RWPE2 (cell line): Measurements from ENCODE around the gene GPATCH4.
"Not testable (repeated sequence)": the region's sequence is repeated elsewhere in the genome, so short reads cannot be mapped to it uniquely, and the experiment has no call there.

Experiments
- ATAC-seq: fragments of 200-7000 bp; cut with Tn5 transposase; 3 replicates; pipeline ENCODE4 v1.9.1; 2021; ENCODE audit warnings: low read depth
- DNase-seq: peaks from one replicate; pipeline ENCODE4 v3.0.0-alpha.2; 2020; ENCODE audit warnings: low spot score
- H3K27ac ChIP-seq: fragments of 450-650 bp; 2 replicates; pipeline ENCODE4 v1.5.1; 2017; ENCODE audit warnings: mild to moderate bottlenecking; ENCODE audit not compliant: poor library complexity, severe bottlenecking
- H3K27me3 ChIP-seq: fragments of 250-450 bp; sonication (Bioruptor Pico); 2 replicates; pipeline ENCODE4 v1.5.1; 2021; ENCODE audit warnings: mild to moderate bottlenecking, moderate library complexity; ENCODE audit not compliant: insufficient read depth, poor library complexity, severe bottlenecking
- H3K36me3 ChIP-seq: fragments of 250-450 bp; sonication (Bioruptor Pico); 2 replicates; pipeline ENCODE4 v1.5.1; 2020; ENCODE audit warnings: low read depth, mild to moderate bottlenecking, moderate library complexity
- H3K4me1 ChIP-seq: fragments of 250-450 bp; sonication (Bioruptor Pico); 2 replicates; pipeline ENCODE4 v1.5.1; 2021; ENCODE audit warnings: mild to moderate bottlenecking, moderate library complexity; ENCODE audit not compliant: insufficient read depth, poor library complexity, severe bottlenecking
- H3K4me3 ChIP-seq: fragments of 250-450 bp; sonication (Bioruptor Pico); 2 replicates; pipeline ENCODE4 v1.5.1; 2021; ENCODE audit warnings: mild to moderate bottlenecking, moderate library complexity; ENCODE audit not compliant: severe bottlenecking
- H3K9me3 ChIP-seq: fragments of 250-450 bp; sonication (Bioruptor Pico); 2 replicates; pipeline ENCODE4 v1.5.1; 2021; ENCODE audit warnings: mild to moderate bottlenecking, moderate library complexity; ENCODE audit not compliant: severe bottlenecking
- TF ChIP-seq, protein P1 (sequence below): fragments of 450-650 bp; IDR thresholded peaks from one replicate; pipeline ENCODE4 v1.5.1; 2017; ENCODE audit warnings: mild to moderate bottlenecking, moderate library complexity; ENCODE audit not compliant: poor library complexity, severe bottlenecking

GPATCH4 gene

DNA sequence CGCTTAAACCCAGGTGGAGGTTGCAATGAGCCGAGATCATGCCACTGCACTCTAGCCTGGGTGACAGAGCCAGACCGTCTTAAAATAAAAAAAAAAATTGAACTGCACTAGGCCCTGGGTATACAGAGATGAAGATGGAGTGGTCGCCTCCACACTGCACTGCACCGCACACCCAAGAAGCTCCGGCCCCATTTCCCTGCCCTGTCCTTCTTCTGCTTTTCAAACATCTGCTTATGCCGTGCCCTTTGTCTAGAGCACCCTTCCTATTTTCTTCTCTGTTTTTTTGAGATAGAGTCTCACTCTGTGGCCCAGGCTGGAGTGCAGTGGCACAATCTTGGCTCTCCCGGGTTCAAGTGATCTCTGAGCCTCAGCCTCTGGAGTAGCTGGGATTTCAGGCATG lies 46.3 kb downstream of the GPATCH4 start:
- Histone ChIP-seq H3K27me3 (no peaks in the 10 kb centered on the region), H3K4me1 (peaks cover 6% of the 10 kb centered on the region), H3K4me3 (no peak overlapping the region), H3K27ac (no peak overlapping the region), H3K9me3 (no peaks in the 10 kb centered on the region), H3K36me3 (peaks cover 49% of the 10 kb centered on the region)
- DNase-seq (no peak), ATAC-seq (no peak)
- TF ChIP-seq, protein P1, sequence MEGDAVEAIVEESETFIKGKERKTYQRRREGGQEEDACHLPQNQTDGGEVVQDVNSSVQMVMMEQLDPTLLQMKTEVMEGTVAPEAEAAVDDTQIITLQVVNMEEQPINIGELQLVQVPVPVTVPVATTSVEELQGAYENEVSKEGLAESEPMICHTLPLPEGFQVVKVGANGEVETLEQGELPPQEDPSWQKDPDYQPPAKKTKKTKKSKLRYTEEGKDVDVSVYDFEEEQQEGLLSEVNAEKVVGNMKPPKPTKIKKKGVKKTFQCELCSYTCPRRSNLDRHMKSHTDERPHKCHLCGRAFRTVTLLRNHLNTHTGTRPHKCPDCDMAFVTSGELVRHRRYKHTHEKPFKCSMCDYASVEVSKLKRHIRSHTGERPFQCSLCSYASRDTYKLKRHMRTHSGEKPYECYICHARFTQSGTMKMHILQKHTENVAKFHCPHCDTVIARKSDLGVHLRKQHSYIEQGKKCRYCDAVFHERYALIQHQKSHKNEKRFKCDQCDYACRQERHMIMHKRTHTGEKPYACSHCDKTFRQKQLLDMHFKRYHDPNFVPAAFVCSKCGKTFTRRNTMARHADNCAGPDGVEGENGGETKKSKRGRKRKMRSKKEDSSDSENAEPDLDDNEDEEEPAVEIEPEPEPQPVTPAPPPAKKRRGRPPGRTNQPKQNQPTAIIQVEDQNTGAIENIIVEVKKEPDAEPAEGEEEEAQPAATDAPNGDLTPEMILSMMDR = no peak

DNA sequence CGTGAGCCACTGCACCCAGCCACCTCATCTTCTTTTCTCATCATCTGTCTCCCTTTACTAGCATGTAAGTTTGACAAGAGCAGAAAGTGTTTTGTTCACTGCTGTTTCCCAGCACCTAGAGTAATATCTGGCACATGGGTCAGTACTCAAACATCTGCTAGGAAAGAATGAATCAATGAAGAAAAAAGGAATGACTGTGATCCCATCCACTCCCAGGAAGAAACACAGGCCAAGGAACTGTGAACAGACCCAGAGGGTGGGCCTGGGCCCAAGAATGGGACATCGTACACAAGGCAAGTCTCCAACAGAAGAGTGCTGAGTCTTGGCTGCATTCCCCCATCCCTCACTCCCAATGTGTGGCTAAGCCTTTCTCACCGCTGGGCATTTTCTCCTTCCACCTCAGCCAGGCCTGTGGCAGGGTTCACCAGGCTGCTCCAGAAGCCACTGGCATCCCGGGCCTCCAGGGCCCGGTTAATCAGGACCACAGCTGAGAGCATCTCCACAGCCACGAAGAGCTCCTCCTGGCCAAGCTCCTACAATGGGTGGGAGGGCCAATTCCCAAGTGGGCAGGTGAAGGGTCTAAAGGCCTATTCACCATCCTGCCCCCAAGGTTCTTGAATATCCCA lies 47.3 kb downstream of the GPATCH4 start:
- Histone ChIP-seq H3K4me1 (peaks cover 6% of the 10 kb centered on the region), H3K4me3 (no peak overlapping the region), H3K27me3 (no peaks in the 10 kb centered on the region), H3K27ac (no peak overlapping the region), H3K36me3 (peaks cover 51% of the 10 kb centered on the region), H3K9me3 (no peaks in the 10 kb centered on the region)
- TF ChIP-seq, protein P1 = no peak
- DNase-seq (no peak), ATAC-seq (no peak)

DNA sequence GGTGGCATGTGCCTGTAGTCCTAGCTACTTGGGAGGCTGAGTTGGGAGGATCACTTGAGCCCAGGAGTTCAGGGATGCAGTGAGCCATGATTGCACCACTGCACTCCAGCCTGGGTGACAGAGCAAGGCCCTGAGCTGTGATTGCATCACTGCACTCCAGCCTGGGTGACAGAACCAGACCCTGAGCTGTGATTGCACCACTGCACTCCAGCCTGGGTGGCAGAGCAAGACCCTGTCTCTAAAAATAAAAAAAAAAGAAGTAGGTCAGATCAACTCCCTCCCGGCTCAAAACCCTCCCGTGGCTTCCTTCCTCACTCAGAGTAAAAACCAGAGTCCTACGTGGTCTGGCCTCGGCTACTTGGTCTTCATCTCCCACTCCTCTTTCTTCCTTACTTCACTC lies 48.3 kb downstream of the GPATCH4 start:
- H3K4me1 ChIP-seq, H3K27ac ChIP-seq, DNase-seq, H3K4me3 ChIP-seq, H3K27me3 ChIP-seq, H3K9me3 ChIP-seq, ATAC-seq: not testable (repeated sequence)
- H3K36me3 ChIP-seq = peaks cover 61% of the 10 kb centered on the region

DNA sequence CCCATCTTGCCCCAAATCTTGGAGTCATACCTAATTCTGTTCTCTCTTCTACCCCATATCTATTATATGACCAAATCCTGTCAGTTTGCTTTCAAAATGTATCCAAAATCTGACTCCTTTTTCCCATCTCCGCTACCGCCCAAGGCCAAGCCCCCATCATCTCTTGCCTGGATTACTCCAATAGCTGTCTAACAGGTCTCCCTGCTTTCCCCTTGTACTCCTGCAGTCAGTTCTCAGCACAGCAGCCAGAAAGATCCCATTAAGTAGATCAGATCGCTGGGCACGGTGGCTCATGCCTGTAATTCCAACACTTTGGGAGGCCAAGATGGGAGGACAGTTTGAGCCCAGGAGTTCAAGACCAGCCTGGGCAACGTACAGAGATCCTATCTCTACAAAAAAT lies 48.8 kb downstream of the GPATCH4 start:
- Histone ChIP-seq H3K4me3 (no peak overlapping the region), H3K36me3 (peaks cover 65% of the 10 kb centered on the region), H3K27ac (peak overlapping the region; percentile 6), H3K4me1 (peaks cover 6% of the 10 kb centered on the region), H3K9me3 (no peaks in the 10 kb centered on the region), H3K27me3 (no peaks in the 10 kb centered on the region)
- TF ChIP-seq, protein P1 = no peak
- ATAC-seq (no peak), DNase-seq (no peak)

DNA sequence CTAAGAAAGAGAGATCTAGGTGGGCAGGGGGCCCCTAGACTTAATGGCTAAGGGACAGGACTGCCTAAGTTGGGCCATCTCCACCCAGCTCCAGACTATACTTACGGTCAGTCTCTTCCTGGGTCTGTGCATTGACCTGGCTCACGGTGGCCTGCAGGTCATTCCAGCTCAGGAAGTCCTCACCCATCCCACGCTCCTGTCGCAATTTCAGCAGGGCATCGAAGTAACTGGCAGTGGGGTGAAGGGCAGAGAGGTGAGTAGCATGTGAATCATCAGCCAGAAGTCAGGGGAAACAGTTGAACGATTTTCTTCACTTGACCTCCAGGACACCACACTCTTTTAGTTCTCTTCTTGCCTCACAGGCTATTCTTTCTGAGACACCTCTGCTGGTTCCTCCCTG lies 49.4 kb downstream of the GPATCH4 start:
- TF ChIP-seq, protein P1 = no peak
- H3K4me1 ChIP-seq = peaks cover 6% of the 10 kb centered on the region
- no peak overlapping the region for H3K4me3 ChIP-seq
- ATAC-seq (peak; percentile 70), DNase-seq (no peak)
- peaks cover 72% of the 10 kb centered on the region for H3K36me3 ChIP-seq
- no peaks in the 10 kb centered on the region for H3K9me3 ChIP-seq
- H3K27me3 ChIP-seq = no peaks in the 10 kb centered on the region
- no peak overlapping the region for H3K27ac ChIP-seq
